ENCODE results near the gene DDR2.

GRCh38 chr1:162617513-162617912 lies 14.8 kb upstream of the DDR2 start:
- TF ChIP-seq CTCF (conservative IDR thresholded peaks at IDR 0.05): no peak
- no peak for TF ChIP-seq ZFX (IDR thresholded peaks at IDR 0.05)

Data from C4-2B (cell line).